Activated CD8-positive, alpha-beta memory T cell treated with anti-CD3 and anti-CD28 coated beads, Interleukin-2, amount 50 U/mL, for 48 hours (primary cell): ENCODE results near the gene CMC2.

ENCODE experiments used
- DNase-seq: peaks from one replicate; pipeline ENCODE4 v3.0.0-alpha.2; 2020

The CMC2 gene

GRCh38 chr16:81006813-81007695 is at the start of gene CMC2, which contains the start of gene CENPN:
CMC2 (minus strand) TSS chr16:81006885; CDS start chr16:80997394, 9,491 bp downstream.
CENPN (plus strand) TSS chr16:81007214; CDS start chr16:81011940, 4,726 bp downstream.
- DNase-seq = peak; percentile 98

- no peak for DNase-seq
Observed at GRCh38 chr16:81053761-81054160, 47.1 kb upstream of the CMC2 start.

- DNase-seq = no peak
Observed at GRCh38 chr16:81042821-81043220, 36.1 kb upstream of the CMC2 start.

GRCh38 chr16:81041696-81042095 is 35.0 kb upstream of the CMC2 start:
- no peak for DNase-seq

- no peak for DNase-seq
Observed at GRCh38 chr16:81040842-81041241, 34.2 kb upstream of the CMC2 start.

GRCh38 chr16:81040131-81040530 is 33.4 kb upstream of the CMC2 start:
- DNase-seq = no peak

- DNase-seq = no peak
Observed at GRCh38 chr16:81036751-81037350, 30.2 kb upstream of the CMC2 start.

- peak; percentile 73 for DNase-seq
Observed at GRCh38 chr16:81035975-81036750, 29.5 kb upstream of the CMC2 start.

GRCh38 chr16:81035398-81035974 is 28.8 kb upstream of the CMC2 start, which contains the start of gene ATMIN:
ATMIN (plus strand) TSS chr16:81035842; CDS start chr16:81035871, 29 bp downstream.
- peak; percentile 95 for DNase-seq

- DNase-seq = no peak
Observed at GRCh38 chr16:81029930-81030604, 23.4 kb upstream of the CMC2 start.

GRCh38 chr16:81026429-81026828 is 19.7 kb upstream of the CMC2 start:
- DNase-seq = no peak

GRCh38 chr16:81018496-81018895 is 11.8 kb upstream of the CMC2 start:
- DNase-seq = no peak

- no peak for DNase-seq
Observed at GRCh38 chr16:81014672-81015071, 8.0 kb upstream of the CMC2 start.

GRCh38 chr16:81012974-81013373 is 6.3 kb upstream of the CMC2 start:
- no peak for DNase-seq

GRCh38 chr16:81008505-81008789 is 1.8 kb upstream of the CMC2 start:
- no peak for DNase-seq

GRCh38 chr16:81006211-81006812 is 373 bp downstream of the CMC2 start:
- DNase-seq = peak; percentile 86

- no peak for DNase-seq
Observed at GRCh38 chr16:81005610-81006161, 999 bp downstream of the CMC2 start.

GRCh38 chr16:81004646-81005353 is 1.9 kb downstream of the CMC2 start:
- no peak for DNase-seq

GRCh38 chr16:81003610-81004460 is 2.9 kb downstream of the CMC2 start:
- peak; percentile 59 for DNase-seq

GRCh38 chr16:81003064-81003463 is 3.6 kb downstream of the CMC2 start:
- DNase-seq = no peak
